ENCODE results near the gene LRP1B. TPM values are rescaled to one million over a fixed set of nuclear protein-coding genes. Genes with fewer than 3 reads are reported as not detected.

Gene LRP1B
- total RNA-seq, 2 donors from 2014 or later = 0.52 to 3.0 TPM

DNA sequence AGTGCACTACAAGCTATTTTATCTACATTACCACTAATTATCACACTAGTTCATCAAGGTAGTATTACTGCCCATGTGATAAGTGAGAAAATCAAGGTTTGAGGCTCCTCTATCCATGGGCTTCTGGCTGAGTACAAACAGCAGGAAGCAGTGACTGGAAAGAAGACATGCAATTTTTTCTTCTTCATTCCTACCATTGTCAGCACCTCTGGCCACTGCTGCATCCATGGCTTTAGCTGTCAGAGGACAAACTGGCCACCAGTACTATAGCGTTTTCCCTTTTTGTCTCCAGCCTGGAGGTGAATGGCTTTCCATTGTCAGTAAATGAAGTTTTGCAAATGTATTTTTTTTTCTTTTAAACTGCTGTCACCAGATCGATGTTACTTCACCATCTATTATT is 674.9 kb downstream of the LRP1B start:
- ATAC-seq (no peak), DNase-seq (no peak)
- intact Hi-C loops (cut with DNase I) = no loop called here
- WGBS, 2 donors = 58 to 71% methylated on average over 2 of the region's 2 CpGs
- Histone ChIP-seq H3K36me3 (replicated peaks in 1 of 2; ENCODE audit: insufficient read depth in 1 of 2, low read depth in 2 of 2) (no peaks in the 10 kb centered on the region), H3K9me3 (no peaks in the 10 kb centered on the region), H3K27me3 (no peaks in the 10 kb centered on the region), H3K4me3 (no peak overlapping the region), H3K4me1 (no peaks in the 10 kb centered on the region), H3K27ac (no peak overlapping the region)
- TF ChIP-seq CTCF (IDR thresholded peaks at IDR 0.05) (no peak), POLR2A (IDR thresholded peaks at IDR 0.05) (no peak)

- Histone ChIP-seq H3K27me3 (no peaks in the 10 kb centered on the region), H3K27ac (no peak overlapping the region), H3K9me3 (no peaks in the 10 kb centered on the region), H3K4me3 (no peak overlapping the region), H3K36me3 (replicated peaks in 1 of 2; ENCODE audit: insufficient read depth in 1 of 2, low read depth in 2 of 2) (no peaks in the 10 kb centered on the region), H3K4me1 (no peaks in the 10 kb centered on the region)
- TF ChIP-seq POLR2A (IDR thresholded peaks at IDR 0.05) (no peak), CTCF (IDR thresholded peaks at IDR 0.05) (no peak)
- no peak for ATAC-seq
- 67 to 72% methylated on average over 7 of the region's 7 CpGs for WGBS, 2 donors
- DNase-seq = no peak
- intact Hi-C loops (cut with DNase I) = no loop called here
Observed at GRCh38 chr2:141455211-141455826, 675.5 kb downstream of the LRP1B start.

GRCh38 chr2:141440072-141440635 is 690.7 kb downstream of the LRP1B start:
- peaks cover 0 to 2% (median 0%) of the 10 kb centered on the region in 3 donors for H3K9me3 ChIP-seq
- no peak for ATAC-seq
- 70 to 76% methylated on average over 17 of the region's 17 CpGs for WGBS, 2 donors
- no peaks in the 10 kb centered on the region for H3K4me1 ChIP-seq
- H3K27me3 ChIP-seq = no peaks in the 10 kb centered on the region
- intact Hi-C loops (cut with DNase I) = no loop called here
- no peak for DNase-seq
- H3K4me3 ChIP-seq = no peak overlapping the region
- TF ChIP-seq CTCF (IDR thresholded peaks at IDR 0.05) = no peak
- no peaks in the 10 kb centered on the region for H3K36me3 ChIP-seq (replicated peaks in 1 of 2; ENCODE audit: insufficient read depth in 1 of 2, low read depth in 2 of 2)
- no peak overlapping the region for H3K27ac ChIP-seq

- no peak overlapping the region for H3K27ac ChIP-seq
- intact Hi-C loops (cut with DNase I) = no loop called here
- H3K4me1 ChIP-seq = no peaks in the 10 kb centered on the region
- no peaks in the 10 kb centered on the region for H3K27me3 ChIP-seq
- no peak overlapping the region for H3K4me3 ChIP-seq
- TF ChIP-seq POLR2A (IDR thresholded peaks at IDR 0.05) (no peak), CTCF (IDR thresholded peaks at IDR 0.05) (no peak)
- ATAC-seq (no peak), DNase-seq (no peak)
- H3K36me3 ChIP-seq (replicated peaks in 1 of 2; ENCODE audit: insufficient read depth in 1 of 2, low read depth in 2 of 2) = no peaks in the 10 kb centered on the region
- peaks cover 0 to 2% (median 0%) of the 10 kb centered on the region in 3 donors for H3K9me3 ChIP-seq
Observed at GRCh38 chr2:141439524-141439923, 691.3 kb downstream of the LRP1B start.

- TF ChIP-seq POLR2A (IDR thresholded peaks at IDR 0.05) (no peak), CTCF (IDR thresholded peaks at IDR 0.05) (no peak)
- 60 to 70% methylated on average over 1 of the region's 1 CpG for WGBS, 2 donors
- H3K27ac ChIP-seq = no peak overlapping the region
- no peaks in the 10 kb centered on the region for H3K4me1 ChIP-seq
- ATAC-seq (no peak), DNase-seq (no peak)
- no peaks in the 10 kb centered on the region for H3K27me3 ChIP-seq
- H3K4me3 ChIP-seq = no peak overlapping the region
- intact Hi-C loops (cut with DNase I) = no loop called here
- H3K9me3 ChIP-seq = peaks cover 0 to 2% (median 0%) of the 10 kb centered on the region in 3 donors
- H3K36me3 ChIP-seq (replicated peaks in 1 of 2; ENCODE audit: insufficient read depth in 1 of 2, low read depth in 2 of 2) = no peaks in the 10 kb centered on the region
Observed at GRCh38 chr2:141438536-141438935, 692.3 kb downstream of the LRP1B start.
